Chondrocyte (in vitro differentiated cells): ENCODE data around the gene WLS. TPM values are rescaled to one million over a fixed set of nuclear protein-coding genes. Genes with fewer than 3 reads are reported as not detected.
"Not testable (repeated sequence)": the region's sequence is repeated elsewhere in the genome, so short reads cannot be mapped to it uniquely, and the experiment has no call there.

Experiments
- DNase-seq: peaks from one replicate; pipeline ENCODE4 v3.0.0; 2021; ENCODE audit warnings: mixed read lengths, low spot score
- H3K27ac Mint-ChIP-seq: one replicate; pipeline ENCODE4 v1.8.0; 2021; ENCODE audit warnings: mild to moderate bottlenecking, moderate library complexity, mixed read lengths; ENCODE audit not compliant: unreplicated experiment
- H3K27me3 Mint-ChIP-seq: 2 replicates; pipeline ENCODE4 v1.8.0; 2021; ENCODE audit warnings: low read depth, mixed read lengths
- H3K36me3 Mint-ChIP-seq: 2 replicates; pipeline ENCODE4 v1.8.0; 2021; ENCODE audit warnings: low read depth, mixed read lengths
- H3K4me1 Mint-ChIP-seq: 2 replicates; pipeline ENCODE4 v1.8.0; 2021; ENCODE audit warnings: low read depth, mild to moderate bottlenecking, mixed read lengths
- H3K4me3 Mint-ChIP-seq: one replicate; pipeline ENCODE4 v1.8.0; 2021; ENCODE audit warnings: mild to moderate bottlenecking, moderate library complexity, mixed read lengths; ENCODE audit not compliant: unreplicated experiment
- H3K9me3 Mint-ChIP-seq: 2 replicates; pipeline ENCODE4 v1.8.0; 2021; ENCODE audit warnings: low read depth, mixed read lengths
- total RNA-seq: library from RNA; stranded (reverse); gene quantifications from 3 replicates; pipeline ENCODE4 v1.2.1, GENCODE V29; 2021
- TF ChIP-seq, protein P1 (sequence below): fragments of 200-600 bp; sonication (generic); IDR thresholded peaks from 2 replicates; pipeline ENCODE4 v1.5.0; 2021; ENCODE audit warnings: antibody characterized with exemption, mild to moderate bottlenecking, moderate library complexity

WLS gene
- total RNA-seq, 1 donor from 2014 or later, result 149 TPM

DNA sequence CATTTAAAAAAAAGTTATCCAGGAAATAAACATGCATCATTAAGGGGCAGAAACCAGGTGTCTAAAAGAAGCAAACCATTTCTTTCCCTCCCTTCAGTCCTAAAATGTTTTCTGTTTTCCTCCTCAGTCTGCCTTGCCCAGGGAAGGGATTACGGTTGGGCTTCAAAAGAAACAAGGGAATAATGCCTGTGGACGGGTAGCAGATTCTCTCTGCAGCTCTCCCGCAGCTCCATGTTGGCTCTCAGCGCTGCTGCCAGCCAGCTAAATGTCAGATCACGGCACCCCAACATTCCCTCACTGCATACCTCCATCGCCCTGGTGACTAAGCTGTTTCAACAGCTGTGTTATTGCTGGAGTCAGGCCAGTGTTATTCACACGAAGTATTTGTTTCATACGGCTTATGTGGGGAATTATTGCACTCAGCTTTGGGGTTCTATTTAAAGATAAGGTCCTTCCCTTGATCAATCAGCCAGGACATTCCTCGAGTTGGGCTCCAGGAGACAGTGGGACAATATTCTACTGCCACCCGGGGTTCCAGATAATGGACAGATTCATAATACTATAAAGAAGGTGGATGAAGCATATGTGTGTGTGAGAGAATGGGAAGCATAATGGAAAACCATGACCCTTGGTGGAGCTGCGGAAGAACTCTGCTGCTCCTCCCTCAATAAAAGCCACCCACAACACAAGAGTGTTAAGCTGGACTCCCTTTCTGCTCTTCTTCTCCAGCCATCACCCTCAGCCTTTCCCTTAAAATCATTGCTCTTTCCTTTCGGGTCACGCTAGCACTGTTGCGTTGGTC, 58.2 kb downstream of the WLS start:
- H3K9me3 Mint-ChIP-seq, result no peaks in the 10 kb centered on the region
- H3K27ac Mint-ChIP-seq, result peak overlapping the region; percentile 98
- TF ChIP-seq, protein P1, sequence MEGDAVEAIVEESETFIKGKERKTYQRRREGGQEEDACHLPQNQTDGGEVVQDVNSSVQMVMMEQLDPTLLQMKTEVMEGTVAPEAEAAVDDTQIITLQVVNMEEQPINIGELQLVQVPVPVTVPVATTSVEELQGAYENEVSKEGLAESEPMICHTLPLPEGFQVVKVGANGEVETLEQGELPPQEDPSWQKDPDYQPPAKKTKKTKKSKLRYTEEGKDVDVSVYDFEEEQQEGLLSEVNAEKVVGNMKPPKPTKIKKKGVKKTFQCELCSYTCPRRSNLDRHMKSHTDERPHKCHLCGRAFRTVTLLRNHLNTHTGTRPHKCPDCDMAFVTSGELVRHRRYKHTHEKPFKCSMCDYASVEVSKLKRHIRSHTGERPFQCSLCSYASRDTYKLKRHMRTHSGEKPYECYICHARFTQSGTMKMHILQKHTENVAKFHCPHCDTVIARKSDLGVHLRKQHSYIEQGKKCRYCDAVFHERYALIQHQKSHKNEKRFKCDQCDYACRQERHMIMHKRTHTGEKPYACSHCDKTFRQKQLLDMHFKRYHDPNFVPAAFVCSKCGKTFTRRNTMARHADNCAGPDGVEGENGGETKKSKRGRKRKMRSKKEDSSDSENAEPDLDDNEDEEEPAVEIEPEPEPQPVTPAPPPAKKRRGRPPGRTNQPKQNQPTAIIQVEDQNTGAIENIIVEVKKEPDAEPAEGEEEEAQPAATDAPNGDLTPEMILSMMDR, result no peak
- peaks cover 79% of the 10 kb centered on the region for H3K4me1 Mint-ChIP-seq
- H3K4me3 Mint-ChIP-seq, result peak overlapping the region; percentile 58
- DNase-seq, result no peak
- no peaks in the 10 kb centered on the region for H3K27me3 Mint-ChIP-seq
- peaks cover 2% of the 10 kb centered on the region for H3K36me3 Mint-ChIP-seq

DNA sequence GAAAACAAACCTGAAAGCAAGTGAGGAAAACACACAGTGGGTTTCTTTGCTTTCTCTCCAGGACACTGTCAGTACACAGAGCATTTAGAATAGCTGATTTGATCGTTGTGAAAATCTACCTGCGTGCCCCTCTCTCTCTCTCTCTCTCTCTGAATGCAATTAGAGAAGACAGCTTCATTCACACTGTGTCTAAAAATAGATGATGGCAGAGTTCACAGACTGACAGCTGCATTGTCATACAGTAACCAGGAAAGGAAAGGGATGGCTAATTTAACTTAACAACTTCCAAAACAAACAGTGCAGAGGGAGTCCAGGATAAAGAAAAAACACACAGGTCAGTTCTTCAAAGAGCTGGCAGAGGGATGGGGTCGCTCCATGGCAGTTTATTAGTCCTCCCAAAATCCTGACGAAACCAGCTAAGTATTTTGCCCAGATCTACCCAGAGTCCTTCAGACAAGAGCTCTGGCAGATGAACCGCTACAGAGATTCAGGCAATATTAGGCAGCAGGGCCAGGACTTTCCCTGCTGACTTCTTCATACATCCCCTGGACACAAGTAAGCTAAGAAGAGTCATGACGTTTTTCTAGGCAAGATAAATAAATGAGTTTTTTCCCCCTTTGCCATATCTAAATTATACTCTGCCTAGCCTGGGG, 58.9 kb downstream of the WLS start:
- peaks cover 79% of the 10 kb centered on the region for H3K4me1 Mint-ChIP-seq
- peaks cover 2% of the 10 kb centered on the region for H3K36me3 Mint-ChIP-seq
- no peaks in the 10 kb centered on the region for H3K9me3 Mint-ChIP-seq
- TF ChIP-seq, protein P1, result no peak
- H3K27ac Mint-ChIP-seq, result peak overlapping the region; percentile 98
- peak overlapping the region; percentile 58 for H3K4me3 Mint-ChIP-seq
- H3K27me3 Mint-ChIP-seq, result no peaks in the 10 kb centered on the region
- no peak for DNase-seq

DNA sequence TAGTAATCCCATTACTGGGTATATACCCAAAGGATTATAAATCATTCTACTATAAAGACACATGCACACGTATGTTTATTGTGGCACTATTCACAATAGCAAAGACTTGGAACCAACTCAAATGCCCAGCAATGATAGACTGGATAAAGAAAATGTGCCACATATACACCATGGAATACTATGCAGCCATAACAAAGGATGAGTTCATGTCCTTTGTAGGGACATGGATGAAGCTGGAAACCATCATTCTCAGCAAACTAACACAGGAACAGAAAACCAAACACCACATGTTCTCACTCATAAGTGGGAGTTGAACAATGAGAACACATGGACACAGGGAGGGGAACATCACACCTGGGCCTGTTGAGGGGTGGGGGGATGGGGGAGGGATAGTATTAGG, 60.5 kb downstream of the WLS start:
- not testable (repeated sequence) for H3K27ac Mint-ChIP-seq, DNase-seq, H3K27me3 Mint-ChIP-seq, H3K9me3 Mint-ChIP-seq, H3K36me3 Mint-ChIP-seq, H3K4me3 Mint-ChIP-seq
- peaks cover 79% of the 10 kb centered on the region for H3K4me1 Mint-ChIP-seq

DNA sequence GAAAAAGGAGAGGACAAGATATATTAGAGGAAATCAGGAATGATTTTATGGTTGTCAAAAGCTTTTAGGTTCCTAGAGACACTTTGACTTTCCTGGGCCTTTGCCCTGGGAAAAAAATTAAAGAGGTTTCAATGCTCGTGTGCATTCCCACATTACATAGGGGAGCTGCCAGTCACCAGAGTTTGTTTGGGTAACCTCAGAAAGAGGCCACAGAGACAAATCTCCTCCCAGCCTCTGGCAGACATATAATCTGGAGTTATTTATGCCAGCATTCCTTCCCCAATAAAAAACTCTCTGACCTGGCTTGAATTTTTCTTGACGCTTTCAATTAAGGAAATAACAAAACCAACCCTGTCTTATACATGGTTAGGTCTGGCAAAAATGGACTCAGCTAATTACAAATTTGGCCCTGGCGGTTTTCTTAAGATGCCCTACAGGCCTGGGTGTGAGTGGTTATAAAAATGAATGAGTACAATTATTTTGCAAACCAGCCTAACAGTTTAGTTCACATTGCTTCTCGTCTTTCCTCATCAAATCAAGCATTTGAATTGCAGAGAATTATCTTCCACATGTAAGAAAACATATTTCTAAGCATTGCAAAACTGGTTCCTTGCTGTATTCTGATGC, 63.7 kb downstream of the WLS start:
- Mint-ChIP-seq H3K9me3 (no peaks in the 10 kb centered on the region), H3K27me3 (no peaks in the 10 kb centered on the region), H3K27ac (peak overlapping the region; percentile 82), H3K36me3 (peaks cover 3% of the 10 kb centered on the region), H3K4me3 (no peak overlapping the region), H3K4me1 (peaks cover 55% of the 10 kb centered on the region)
- TF ChIP-seq, protein P1, result no peak
- DNase-seq, result no peak

DNA sequence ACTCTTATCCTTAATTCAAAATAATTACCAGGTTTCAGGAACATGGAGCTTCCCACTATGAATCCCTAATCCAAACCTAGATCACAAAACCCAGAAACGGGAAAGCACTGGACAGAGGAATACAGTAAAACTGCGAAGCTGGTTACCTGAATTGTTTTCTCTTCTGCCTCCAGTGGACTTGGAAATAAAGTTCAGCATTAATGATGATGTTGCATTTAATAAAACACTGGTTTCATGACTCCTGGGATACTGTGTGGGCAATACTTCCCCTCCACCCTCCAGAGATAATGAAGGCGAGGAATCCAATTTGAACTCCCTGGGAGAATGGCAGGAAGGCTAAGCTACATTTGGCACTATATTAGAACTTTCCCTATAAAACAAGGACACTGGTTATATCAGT, 65.1 kb downstream of the WLS start:
- TF ChIP-seq, protein P1, result no peak
- peaks cover 42% of the 10 kb centered on the region for H3K4me1 Mint-ChIP-seq
- H3K27me3 Mint-ChIP-seq, result no peaks in the 10 kb centered on the region
- H3K4me3 Mint-ChIP-seq, result no peak overlapping the region
- H3K36me3 Mint-ChIP-seq, result peaks cover 6% of the 10 kb centered on the region
- H3K27ac Mint-ChIP-seq, result peak overlapping the region; percentile 82
- H3K9me3 Mint-ChIP-seq, result no peaks in the 10 kb centered on the region
- no peak for DNase-seq
